ENCODE results near the gene WDFY4. TPM values are rescaled to one million over a fixed set of nuclear protein-coding genes. Genes with fewer than 3 reads are reported as not detected.

WDFY4 gene
- total and polyA plus RNA-seq, 2 donors (not counting 1 experiment from before 2014, with no cell fraction given) = 0.06 to 0.66 TPM

- Histone ChIP-seq H3K4me3 (replicated peaks in 1 of 4; ENCODE audit: control extremely low read depth in 1 of 4, insufficient read depth in 1 of 4, low read depth in 3 of 4, low read length in 4 of 4) (no peak overlapping the region), H3K36me3 (ENCODE audit: control insufficient read depth, insufficient read depth, low read length) (no peaks in the 10 kb centered on the region), H3K4me2 (ENCODE audit: extremely low read depth, insufficient read depth, low read length) (no peak overlapping the region), H4K20me1 (ENCODE audit: control insufficient read depth, extremely low read depth, insufficient read depth, low read length) (no peaks in the 10 kb centered on the region), H3K79me2 (ENCODE audit: control insufficient read depth, insufficient read depth, low read length) (no peaks in the 10 kb centered on the region), H3K27me3 (ENCODE audit: control insufficient read depth, insufficient read depth, low read length) (no peaks in the 10 kb centered on the region), H3K27ac (ENCODE audit: insufficient read depth, low read length) (no peak overlapping the region), H3K4me1 (ENCODE audit: control insufficient read depth, extremely low read depth, insufficient read depth, low read length) (no peaks in the 10 kb centered on the region), H3K9ac (ENCODE audit: insufficient read depth, low read length) (no peak overlapping the region), H3K9me3 (ENCODE audit: control insufficient read depth, insufficient read depth, low read depth, low read length) (no peaks in the 10 kb centered on the region), H2AFZ (ENCODE audit: low read length) (no peak overlapping the region)
- peak in 1 of 2 donors; percentile 39 for DNase-seq (ENCODE audit: low read depth in 2 of 2)
- TF ChIP-seq, protein P1, sequence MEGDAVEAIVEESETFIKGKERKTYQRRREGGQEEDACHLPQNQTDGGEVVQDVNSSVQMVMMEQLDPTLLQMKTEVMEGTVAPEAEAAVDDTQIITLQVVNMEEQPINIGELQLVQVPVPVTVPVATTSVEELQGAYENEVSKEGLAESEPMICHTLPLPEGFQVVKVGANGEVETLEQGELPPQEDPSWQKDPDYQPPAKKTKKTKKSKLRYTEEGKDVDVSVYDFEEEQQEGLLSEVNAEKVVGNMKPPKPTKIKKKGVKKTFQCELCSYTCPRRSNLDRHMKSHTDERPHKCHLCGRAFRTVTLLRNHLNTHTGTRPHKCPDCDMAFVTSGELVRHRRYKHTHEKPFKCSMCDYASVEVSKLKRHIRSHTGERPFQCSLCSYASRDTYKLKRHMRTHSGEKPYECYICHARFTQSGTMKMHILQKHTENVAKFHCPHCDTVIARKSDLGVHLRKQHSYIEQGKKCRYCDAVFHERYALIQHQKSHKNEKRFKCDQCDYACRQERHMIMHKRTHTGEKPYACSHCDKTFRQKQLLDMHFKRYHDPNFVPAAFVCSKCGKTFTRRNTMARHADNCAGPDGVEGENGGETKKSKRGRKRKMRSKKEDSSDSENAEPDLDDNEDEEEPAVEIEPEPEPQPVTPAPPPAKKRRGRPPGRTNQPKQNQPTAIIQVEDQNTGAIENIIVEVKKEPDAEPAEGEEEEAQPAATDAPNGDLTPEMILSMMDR (conservative IDR thresholded peaks at IDR 0.05 in 1 of 2, IDR thresholded peaks at IDR 0.05 in 1 of 2; ENCODE audit: low read depth in 1 of 2, low read length in 2 of 2) = no peak
- TF ChIP-seq EZH2 (IDR thresholded peaks at IDR 0.05; ENCODE audit: low read length, missing control alignments) = no peak
Measured at GRCh38 chr10:48811461-48811860, 126.8 kb downstream of the WDFY4 start.

GRCh38 chr10:48811917-48812316 lies 127.2 kb downstream of the WDFY4 start:
- H3K79me2 ChIP-seq (ENCODE audit: control insufficient read depth, insufficient read depth, low read length) = no peaks in the 10 kb centered on the region
- H3K36me3 ChIP-seq (ENCODE audit: control insufficient read depth, insufficient read depth, low read length) = no peaks in the 10 kb centered on the region
- peak in 1 of 2 donors; percentile 10 for DNase-seq (ENCODE audit: low read depth in 2 of 2)
- H3K9ac ChIP-seq (ENCODE audit: insufficient read depth, low read length) = no peak overlapping the region
- H4K20me1 ChIP-seq (ENCODE audit: control insufficient read depth, extremely low read depth, insufficient read depth, low read length) = no peaks in the 10 kb centered on the region
- TF ChIP-seq EZH2 (IDR thresholded peaks at IDR 0.05; ENCODE audit: low read length, missing control alignments) = no peak
- TF ChIP-seq, protein P1 (conservative IDR thresholded peaks at IDR 0.05 in 1 of 2, IDR thresholded peaks at IDR 0.05 in 1 of 2; ENCODE audit: low read depth in 1 of 2, low read length in 2 of 2) = no peak
- no peak overlapping the region for H3K4me3 ChIP-seq (replicated peaks in 1 of 4; ENCODE audit: control extremely low read depth in 1 of 4, insufficient read depth in 1 of 4, low read depth in 3 of 4, low read length in 4 of 4)
- H3K4me2 ChIP-seq (ENCODE audit: extremely low read depth, insufficient read depth, low read length) = no peak overlapping the region
- H3K27ac ChIP-seq (ENCODE audit: insufficient read depth, low read length) = no peak overlapping the region
- H3K9me3 ChIP-seq (ENCODE audit: control insufficient read depth, insufficient read depth, low read depth, low read length) = no peaks in the 10 kb centered on the region
- no peaks in the 10 kb centered on the region for H3K4me1 ChIP-seq (ENCODE audit: control insufficient read depth, extremely low read depth, insufficient read depth, low read length)
- no peak overlapping the region for H2AFZ ChIP-seq (ENCODE audit: low read length)
- H3K27me3 ChIP-seq (ENCODE audit: control insufficient read depth, insufficient read depth, low read length) = no peaks in the 10 kb centered on the region

GRCh38 chr10:48813291-48813690 lies 128.6 kb downstream of the WDFY4 start:
- Histone ChIP-seq H3K27ac (ENCODE audit: insufficient read depth, low read length) (no peak overlapping the region), H2AFZ (ENCODE audit: low read length) (no peak overlapping the region), H3K27me3 (ENCODE audit: control insufficient read depth, insufficient read depth, low read length) (no peaks in the 10 kb centered on the region), H4K20me1 (ENCODE audit: control insufficient read depth, extremely low read depth, insufficient read depth, low read length) (no peaks in the 10 kb centered on the region), H3K9me3 (ENCODE audit: control insufficient read depth, insufficient read depth, low read depth, low read length) (no peaks in the 10 kb centered on the region), H3K79me2 (ENCODE audit: control insufficient read depth, insufficient read depth, low read length) (no peaks in the 10 kb centered on the region), H3K4me2 (ENCODE audit: extremely low read depth, insufficient read depth, low read length) (no peak overlapping the region), H3K4me1 (ENCODE audit: control insufficient read depth, extremely low read depth, insufficient read depth, low read length) (no peaks in the 10 kb centered on the region), H3K36me3 (ENCODE audit: control insufficient read depth, insufficient read depth, low read length) (no peaks in the 10 kb centered on the region), H3K9ac (ENCODE audit: insufficient read depth, low read length) (no peak overlapping the region), H3K4me3 (replicated peaks in 1 of 4; ENCODE audit: control extremely low read depth in 1 of 4, insufficient read depth in 1 of 4, low read depth in 3 of 4, low read length in 4 of 4) (no peak overlapping the region)
- DNase-seq (ENCODE audit: low read depth in 2 of 2) = no peak
- TF ChIP-seq, protein P1 (conservative IDR thresholded peaks at IDR 0.05 in 1 of 2, IDR thresholded peaks at IDR 0.05 in 1 of 2; ENCODE audit: low read depth in 1 of 2, low read length in 2 of 2) = no peak
- TF ChIP-seq EZH2 (IDR thresholded peaks at IDR 0.05; ENCODE audit: low read length, missing control alignments) = no peak
